HG02610 (cell line): ENCODE data around the gene HOXD10.

Experiments
- ATAC-seq: cut with Tn5 transposase; IDR thresholded peaks from one replicate; pipeline ENCODE4 v1.9.1; 2021; ENCODE audit warnings: mild to moderate bottlenecking, moderate library complexity; ENCODE audit not compliant: unreplicated experiment

The HOXD10 gene

DNA sequence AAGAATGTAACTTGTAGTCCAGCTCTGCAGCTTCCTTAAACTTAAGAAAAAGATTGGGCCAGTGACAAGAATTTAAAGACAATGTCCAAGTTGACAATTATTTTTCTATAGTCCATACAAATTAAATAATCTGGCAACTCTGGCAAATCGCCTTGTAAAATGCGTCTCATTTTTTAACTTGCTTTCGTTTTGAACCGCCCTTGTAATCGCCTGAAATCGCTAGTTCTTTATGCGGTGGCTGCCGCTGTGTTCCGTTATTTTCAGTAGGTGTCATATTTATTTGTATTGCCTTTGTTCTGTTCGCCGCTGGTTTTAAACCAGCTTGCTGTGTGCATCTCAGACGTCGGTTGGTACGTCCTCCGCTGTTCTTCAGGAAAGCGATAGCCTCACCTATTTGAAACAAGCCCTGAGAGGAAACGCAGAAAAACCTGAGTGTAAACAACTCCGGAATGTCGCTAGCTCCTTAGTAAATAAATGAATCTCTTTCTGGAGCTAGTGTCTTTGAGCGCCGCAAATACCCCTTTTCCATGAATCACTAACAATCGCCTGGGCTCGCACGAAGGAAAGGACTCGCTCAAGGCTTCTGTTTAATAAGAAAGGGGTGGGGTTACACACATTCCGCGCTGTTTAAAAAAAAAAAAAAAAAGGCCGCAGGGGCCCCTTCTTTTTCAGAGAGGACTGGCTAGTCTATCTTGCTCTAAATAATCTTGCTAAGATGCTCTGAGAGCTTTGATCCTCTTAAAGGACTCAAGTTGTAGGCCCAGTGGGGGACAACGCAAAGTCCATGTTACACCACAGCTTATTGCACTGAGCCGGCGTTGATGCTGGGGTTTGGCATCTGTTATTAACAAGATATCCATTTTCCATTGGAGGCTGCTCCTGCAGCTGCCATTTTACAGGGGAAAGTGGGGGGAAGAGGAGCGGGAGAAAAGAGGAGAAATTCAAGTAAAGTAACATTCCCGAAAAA, 15.9 kb downstream of the HOXD10 start:
- ATAC-seq: no peak

DNA sequence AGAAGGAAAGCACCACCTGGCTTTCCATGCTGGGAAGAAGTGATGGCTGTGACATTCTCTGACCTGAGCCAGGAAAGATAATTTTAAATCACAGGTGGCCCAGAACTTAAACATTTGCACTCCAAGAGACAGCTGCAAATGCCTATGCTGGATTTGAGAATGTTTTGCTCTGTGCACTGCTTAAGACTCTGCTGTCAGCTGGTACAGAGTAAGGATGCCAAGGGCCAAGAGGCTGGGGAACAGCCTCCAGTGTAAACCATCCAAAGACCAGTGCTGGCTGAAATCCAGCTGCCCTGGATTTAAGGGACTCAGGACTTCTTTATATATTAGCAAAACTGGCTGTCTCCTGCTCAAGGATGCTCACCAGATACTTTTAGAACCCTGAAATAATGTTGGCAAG, 16.8 kb downstream of the HOXD10 start:
- ATAC-seq: no peak

DNA sequence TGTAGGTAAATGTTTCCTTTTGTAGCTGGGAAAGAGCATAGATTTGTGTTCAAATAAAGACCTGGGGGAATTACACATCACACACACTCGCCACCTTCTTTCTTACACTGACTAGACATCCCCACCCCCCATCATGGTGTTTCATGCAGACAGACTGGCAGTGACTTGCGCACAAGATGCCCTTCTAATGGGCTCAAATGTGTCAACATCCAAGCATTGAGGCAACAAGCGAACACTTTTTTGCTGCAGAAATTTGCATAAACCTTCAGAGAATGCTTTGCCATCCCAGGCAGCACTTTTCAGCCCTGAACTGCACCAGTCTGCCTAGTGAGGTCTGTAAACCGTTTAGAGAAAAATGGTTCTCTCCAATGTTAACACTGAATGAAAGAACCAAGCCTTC, 17.5 kb downstream of the HOXD10 start:
- ATAC-seq: no peak

DNA sequence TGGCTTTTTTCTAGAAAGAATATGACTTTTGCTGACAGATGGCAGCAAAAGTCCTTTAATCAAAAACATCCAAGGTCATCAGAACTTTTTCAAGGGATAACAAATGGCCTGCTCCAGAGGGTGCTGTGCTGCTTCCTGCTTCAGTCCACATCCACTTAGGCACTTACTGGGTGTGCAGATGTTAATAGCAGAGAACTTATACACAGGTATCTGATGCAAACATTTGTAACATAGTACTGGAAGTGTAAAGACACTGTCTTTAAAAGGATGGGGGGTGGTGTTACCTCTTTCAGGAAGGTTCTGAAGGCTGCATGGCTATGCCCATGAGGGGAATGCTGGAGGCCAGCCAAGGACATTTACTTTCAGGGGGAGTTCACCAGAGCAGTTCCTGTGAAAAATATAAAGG, 18.5 kb downstream of the HOXD10 start:
- ATAC-seq: no peak

DNA sequence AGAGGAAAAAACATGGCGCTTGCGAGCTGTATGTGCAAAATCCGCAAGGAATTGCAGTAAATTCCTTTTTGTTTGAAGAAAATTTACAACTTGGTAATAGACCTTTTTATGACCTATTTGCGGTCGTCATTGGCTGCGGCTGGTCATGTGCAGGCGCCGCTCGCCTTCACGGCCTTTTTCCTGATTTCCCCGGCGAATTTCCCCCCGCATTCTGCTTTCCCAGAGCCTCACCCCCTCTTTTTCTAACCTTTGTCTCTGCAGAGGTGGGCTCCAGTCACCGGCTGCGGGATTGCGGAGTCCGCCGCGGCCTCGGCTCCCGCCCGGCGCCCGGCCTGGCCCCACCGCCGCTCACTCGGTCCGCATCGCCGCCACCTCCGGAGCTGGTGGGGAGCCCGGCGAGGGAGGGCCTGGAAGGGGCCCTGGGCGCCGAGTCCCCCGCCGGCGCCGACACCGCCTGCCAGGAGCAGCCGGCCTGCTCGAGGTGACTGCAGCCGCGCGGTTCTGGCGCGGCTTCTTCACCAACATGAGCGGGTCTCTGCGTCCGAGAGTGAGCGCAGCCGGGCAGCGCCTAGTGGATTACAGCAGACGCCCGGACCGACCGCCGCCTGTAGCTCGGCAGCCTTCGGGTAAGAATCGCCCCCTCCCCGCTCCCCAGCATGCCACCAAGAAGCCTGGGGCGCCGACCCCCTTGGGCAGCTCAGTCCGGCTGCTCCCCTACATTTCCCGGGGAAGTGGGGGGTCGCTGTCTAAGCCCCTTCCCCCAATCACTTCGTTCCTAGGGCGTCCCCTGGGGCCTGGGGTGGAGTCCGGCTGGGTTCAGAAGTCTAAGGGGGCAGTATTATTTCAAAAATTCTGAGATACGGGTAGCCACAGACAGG, 20.0 kb downstream of the HOXD10 start:
- ATAC-seq: no peak

DNA sequence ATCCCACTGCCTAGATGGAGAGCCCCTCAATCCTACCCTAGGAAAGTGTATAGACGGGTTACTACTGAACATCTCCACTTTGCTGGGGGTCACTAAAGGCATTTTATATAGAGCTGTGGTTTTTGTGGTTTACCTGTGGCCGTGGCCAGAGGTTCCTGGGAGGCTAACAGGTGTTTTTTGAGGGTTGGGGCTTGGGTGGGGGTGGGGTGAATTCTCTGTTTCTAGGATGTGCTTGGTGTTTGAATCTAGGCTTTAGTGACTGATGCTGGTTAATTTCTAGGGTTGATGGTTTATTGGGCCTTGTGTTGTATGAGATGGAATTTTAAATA, 20.6 kb downstream of the HOXD10 start:
- ATAC-seq: no peak

DNA sequence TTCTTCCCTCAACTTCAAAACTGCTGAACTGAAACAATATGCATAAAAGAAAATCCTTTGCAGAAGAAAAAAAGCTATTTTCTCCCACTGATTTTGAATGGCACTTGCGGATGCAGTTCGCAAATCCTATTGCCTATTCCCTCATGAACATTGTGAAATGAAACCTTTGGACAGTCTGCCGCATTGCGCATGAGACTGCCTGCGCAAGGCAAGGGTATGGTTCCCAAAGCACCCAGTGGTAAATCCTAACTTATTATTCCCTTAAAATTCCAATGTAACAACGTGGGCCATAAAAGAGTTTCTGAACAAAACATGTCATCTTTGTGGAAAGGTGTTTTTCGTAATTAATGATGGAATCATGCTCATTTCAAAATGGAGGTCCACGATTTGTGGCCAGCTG, 21.3 kb downstream of the HOXD10 start:
- no peak for ATAC-seq

DNA sequence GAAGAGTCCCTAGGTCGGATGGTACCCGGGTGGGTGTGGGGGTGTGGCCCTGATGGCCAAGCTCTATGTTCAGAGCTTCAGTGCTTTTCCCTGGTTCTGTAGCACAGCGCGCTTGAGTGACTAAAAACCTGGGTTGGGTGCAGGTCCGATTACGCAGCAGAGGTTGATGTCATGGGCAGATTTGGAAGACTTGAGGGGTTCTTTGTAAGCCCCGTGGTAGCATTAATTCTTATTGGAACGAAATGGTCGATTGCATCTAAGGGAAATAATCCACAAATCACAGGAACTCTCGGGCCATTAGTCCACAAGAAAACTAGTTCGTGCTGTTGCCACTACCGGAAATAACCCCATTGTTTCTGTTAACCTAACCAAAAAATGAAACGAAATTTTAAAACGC, 21.9 kb downstream of the HOXD10 start:
- no peak for ATAC-seq

DNA sequence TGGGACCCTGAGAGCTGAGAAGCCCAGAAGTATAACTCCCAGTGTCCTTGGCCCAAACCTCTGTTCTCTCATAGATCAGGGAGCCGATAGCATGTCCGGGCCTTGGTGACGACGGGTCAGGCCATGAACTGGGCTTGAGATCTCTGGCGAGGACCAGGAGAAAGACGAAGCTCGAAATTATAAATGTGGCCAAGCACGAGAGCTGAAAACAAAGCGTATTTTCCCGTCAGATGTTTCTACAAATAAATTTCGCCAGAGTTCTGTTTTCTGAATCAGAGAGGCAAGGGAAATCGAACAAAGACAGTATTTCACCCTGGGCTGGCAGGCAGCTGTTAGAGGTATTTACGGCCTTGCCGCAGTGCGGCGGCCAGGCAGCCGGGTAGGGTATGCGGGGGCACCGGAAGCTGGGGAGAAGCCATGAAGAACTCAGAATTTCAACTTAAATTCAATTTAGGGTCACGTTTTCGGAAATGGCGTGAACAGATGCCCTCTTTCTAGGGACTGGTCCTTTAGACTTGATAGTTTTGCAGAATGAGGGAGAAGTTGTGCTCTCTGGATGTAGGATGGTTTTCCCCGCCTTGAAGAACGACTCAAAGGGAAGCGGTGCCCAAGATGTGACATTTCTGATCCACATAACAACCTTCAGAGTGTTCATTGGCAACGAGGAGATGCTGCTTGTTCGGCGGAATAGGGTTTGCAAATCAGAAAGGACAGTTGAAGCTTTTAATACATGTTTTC, 22.5 kb downstream of the HOXD10 start:
- ATAC-seq: no peak

DNA sequence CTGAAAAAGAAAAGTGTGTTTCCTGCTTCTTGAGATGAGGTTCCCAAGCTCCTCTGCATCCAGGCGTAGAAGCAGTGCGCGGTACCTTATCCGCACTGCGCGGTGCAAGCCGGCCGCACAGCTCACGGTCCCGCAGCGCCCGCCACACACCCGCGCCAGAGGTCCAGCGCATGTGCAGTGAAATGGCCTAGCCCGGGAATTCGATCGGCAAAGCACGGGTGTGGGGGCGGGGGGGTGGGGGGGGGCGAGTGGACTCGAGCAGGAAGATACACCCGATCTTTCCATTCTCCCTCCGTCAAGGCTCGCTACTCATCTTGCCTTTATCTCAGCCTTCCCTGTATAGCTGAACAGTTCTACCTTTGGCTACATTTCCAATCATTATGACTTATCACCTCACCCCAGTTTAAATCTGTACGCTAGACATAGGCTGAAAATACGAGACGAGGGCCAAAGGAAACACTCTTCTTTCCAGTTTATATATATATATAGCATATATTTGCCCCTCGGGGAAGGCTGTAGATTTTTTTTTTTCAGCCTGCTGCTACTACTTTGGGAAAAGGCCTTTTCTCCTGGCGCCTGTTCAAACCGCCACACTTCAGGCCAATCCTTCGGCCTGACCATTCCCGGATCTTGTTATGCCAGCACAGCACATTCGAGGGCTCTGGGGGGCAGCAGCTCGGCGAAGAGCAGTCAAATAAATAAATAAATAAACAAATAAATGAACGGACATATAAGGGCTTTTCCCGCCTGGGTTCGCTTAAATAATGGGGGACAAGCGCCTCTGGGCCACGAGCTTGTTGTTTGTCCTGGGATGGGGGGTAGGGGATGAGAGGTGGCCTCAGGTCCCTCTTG, 23.3 kb downstream of the HOXD10 start:
- ATAC-seq: no peak

DNA sequence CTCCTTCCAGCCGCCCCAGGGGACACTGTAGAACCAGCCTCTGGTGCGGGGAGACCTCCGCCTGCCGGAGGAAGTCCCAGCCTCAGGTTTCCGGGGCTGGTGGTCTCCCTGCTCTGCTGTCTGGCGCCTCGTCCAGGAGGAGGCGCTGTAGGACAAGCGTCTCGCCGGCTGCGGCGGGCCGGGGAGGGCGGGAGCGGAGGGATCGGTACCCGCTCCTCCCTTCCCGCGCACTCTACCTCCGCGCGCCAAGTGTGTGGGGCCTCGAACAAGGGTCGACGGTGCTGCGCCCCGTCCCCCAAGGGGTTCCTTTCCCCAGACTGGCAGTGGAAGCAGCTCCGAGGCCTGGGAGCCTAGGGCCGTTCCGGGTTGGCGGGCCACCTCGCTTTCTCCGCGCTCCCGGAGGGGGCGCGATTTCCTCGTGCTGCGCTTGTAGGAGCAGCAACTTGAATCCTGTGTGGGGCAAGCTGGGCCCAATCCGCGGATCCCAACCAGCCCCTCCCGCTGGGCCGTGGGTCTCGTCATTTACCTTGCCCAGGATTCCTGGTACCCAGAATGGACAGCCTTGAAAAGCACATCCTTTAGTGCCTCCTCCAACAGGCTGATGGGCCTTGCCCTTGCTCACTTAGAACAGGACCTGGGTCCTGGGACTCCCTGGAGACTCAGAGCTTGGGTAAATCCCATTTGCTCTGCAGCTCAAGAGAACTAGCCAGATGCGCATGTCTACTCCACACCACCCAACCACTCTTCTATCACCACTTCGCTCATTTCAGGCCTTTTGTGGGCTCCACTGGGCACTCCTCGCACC, 24.1 kb downstream of the HOXD10 start:
- peak; percentile 94 for ATAC-seq

DNA sequence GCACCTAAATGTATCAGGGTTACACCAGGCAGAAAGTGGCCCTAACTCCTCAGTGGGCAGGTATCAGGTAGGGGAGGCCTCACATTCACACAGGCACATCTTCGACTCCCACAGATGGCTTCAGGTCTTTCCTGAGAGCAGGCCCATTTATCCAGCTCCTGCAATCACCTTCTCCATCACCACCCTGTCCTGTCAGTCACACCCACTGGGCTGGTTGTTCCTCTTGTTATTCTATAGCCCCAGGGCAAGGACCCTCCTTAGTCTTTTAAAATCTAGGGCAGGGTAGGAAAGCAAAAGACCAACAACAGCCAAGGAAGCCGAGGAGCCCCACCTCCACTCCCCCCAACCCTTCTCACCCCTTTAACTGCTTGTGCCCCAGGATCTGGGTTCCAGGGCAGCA, 25.7 kb downstream of the HOXD10 start:
- no peak for ATAC-seq

DNA sequence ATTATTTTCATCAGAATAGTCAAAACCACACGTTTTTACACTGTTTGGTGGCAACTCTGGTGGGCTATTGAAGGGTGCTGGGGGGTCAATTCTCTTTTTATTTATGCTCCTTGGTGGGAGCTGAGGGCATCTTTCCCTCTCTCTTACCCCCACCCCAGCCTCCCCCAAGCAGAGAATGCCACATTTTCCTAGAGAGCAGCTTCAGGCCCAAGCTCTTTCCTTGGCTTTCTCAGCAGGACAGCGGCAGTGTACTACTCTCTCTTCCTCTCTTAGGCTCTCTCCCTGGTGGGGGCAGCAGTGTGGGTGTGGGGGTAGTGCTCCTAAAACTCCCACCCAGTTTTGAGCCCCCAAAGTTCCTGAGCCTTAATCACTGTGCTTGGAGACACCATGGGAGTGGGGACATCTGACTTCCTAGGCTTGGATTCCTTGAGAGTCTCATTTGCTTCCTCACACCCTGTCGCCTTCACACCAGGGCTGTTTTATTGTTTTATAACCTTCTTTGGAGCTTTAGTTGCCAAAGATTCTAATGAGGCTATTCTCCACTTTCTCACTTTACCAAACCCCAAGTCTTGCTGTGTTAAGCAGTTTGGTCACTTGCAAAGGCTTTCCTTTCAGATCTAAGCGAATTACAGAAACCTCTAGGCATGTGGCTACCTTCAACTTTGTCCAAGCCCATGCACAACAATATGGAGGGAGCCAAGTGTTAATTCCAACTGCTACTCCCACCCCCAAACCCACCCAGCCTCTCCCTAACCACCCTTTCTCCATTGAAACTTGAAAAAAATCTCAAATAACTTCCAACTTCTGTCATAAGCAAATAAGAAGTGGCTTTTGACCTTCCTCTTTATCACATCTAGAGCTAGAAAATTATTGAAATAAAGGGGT, 28.7 kb downstream of the HOXD10 start:
- ATAC-seq: no peak

DNA sequence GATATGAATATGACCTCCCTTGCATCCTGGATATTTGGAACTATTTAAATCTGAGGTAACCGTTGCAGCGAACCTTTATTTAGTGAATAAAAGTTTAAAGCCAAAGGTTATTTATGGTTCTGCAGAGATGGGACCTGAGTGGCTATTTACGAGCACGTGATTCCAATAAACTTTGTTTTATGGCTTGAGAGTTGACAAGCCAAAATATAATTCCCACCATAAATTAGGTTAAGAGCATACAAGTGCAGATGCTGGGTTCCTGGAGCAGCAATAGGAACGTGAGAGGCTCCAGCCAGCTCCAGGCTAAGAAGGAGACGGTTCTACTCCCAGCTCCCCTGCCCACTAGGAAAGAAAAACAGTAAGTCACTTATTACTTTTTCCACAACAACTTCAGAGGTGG, 29.5 kb downstream of the HOXD10 start:
- ATAC-seq: no peak

DNA sequence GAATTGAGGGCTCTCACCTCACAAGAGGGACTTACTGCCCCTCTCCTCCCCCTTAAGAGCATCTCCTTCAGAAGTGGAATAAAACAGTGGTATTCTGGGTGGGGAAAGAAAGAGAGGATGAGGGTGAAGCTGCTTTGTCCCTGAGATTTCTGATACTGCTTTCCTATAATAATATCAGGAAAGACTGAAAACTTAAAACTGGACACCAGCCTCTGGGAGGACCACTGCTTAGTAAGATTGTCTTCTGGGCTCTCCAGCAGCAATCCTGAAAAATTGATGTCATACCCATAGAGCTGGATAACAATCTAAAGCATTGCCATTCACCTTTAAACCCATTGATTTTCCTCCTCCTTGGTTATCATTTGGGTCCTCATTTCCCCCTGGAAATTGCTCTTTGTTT, 30.1 kb downstream of the HOXD10 start:
- no peak for ATAC-seq

DNA sequence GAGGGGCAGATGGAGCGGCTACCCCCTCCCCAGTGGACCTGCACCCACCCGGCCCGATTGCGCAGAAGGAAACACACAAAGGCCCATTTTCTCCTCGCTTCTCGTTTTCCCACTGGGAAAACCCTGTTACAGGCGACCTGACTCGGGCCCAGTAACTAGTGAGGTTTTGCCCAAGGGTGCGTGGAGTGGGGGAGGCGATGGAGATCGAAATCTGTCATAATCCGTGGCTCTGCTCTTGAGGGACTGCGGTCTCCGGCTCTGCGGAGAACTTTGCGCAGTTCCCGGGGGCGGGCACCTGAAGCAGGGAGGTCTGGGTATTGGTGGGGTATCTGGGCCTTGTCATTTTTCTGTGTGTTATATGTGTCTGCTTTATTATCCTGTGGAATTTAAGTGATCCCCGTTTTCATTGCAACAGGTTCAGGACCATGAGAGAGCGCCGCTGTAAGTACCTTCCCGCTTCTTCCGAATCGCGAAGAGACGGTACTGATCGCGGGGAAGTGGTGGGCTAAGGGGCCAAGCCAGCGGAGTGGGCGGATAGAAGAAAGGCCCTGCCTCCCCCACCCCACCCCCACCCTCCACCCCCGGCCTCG, 30.7 kb downstream of the HOXD10 start:
- no peak for ATAC-seq

DNA sequence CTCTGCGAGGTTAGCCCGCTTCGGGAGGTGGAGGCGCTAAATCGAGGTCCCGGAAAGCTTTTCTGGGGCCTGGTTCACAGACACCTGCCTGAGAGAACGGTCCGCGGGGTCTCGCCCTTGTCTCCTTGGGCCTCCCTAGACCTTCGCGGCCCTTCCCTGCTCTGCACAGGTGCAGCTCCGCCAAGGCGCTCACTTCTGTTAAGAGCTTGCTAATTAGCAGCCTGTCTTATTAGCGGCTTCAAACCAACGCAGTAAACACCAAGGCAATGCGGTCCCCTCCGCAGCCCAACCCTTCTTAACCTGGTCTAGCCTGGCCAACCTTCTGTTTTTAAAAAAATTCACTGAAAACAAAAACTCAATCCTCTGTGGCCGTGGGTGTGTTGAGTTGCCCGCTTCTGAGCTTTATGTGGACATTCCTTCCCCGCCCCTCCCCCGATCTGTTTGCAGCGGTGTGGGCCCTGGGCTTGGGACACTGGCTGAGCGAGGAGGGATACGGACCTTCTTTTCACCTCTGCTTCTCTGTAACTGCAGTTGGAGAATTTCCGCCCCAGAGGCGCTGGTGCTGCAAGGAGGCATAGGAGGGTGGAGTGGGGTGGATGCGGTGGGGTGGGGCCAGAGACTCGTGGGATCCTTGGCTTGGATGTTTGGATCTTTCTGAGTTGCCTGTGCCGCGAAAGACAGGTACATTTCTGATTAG, 31.4 kb downstream of the HOXD10 start:
- no peak for ATAC-seq
